SJCRH30 (cell line): ENCODE results near the gene BCAS4. TPM values are rescaled to one million over a fixed set of nuclear protein-coding genes. Genes with fewer than 3 reads are reported as not detected.

Source experiments
- DNase-seq, 2 experiments: peaks; one replicate each; pipeline ENCODE4 v3.0.0-alpha.2; 2015 to 2020
- H3K27ac ChIP-seq: fragments of 250-450 bp; sonication (Bioruptor Pico); 2 replicates; pipeline ENCODE4 v1.5.1; 2020; ENCODE audit warnings: mild to moderate bottlenecking, moderate library complexity
- H3K27me3 ChIP-seq: fragments of 250-450 bp; sonication (Bioruptor Pico); 2 replicates; pipeline ENCODE4 v1.5.1; 2020; ENCODE audit warnings: mild to moderate bottlenecking, moderate library complexity
- H3K36me3 ChIP-seq: fragments of 250-450 bp; sonication (Bioruptor Pico); 2 replicates; pipeline ENCODE4 v1.5.1; 2020; ENCODE audit warnings: mild to moderate bottlenecking, moderate library complexity
- H3K4me1 ChIP-seq: fragments of 250-450 bp; sonication (Bioruptor Pico); 2 replicates; pipeline ENCODE4 v1.5.1; 2020; ENCODE audit warnings: mild to moderate bottlenecking, moderate library complexity
- H3K4me3 ChIP-seq: fragments of 250-450 bp; sonication (Bioruptor Pico); 2 replicates; pipeline ENCODE4 v1.5.1; 2020; ENCODE audit warnings: mild to moderate bottlenecking, moderate library complexity
- H3K9me3 ChIP-seq: fragments of 250-450 bp; sonication (Bioruptor Pico); replicated peaks from 2 replicates; pipeline ENCODE4 v1.5.1; 2020; ENCODE audit warnings: mild to moderate bottlenecking, moderate library complexity
- total RNA-seq: library from RNA; depleted of rRNA; stranded (reverse); fragments of >200 nt; shearing (Covaris generic); gene quantifications from 2 replicates; pipeline ENCODE4 v1.2.3, GENCODE V29; 2014

The BCAS4 gene
- total RNA-seq, 1 experiment from 2014 or later: 5.8 TPM

- Histone ChIP-seq H3K9me3 (no peaks in the 10 kb centered on the region), H3K36me3 (peaks cover 87% of the 10 kb centered on the region), H3K4me1 (no peaks in the 10 kb centered on the region), H3K27me3 (no peaks in the 10 kb centered on the region), H3K4me3 (no peak overlapping the region), H3K27ac (no peak overlapping the region)
- DNase-seq: no peak
These were observed 100.4 kb downstream of the BCAS4 start for GRCh38 chr20:50895111-50895830.

GRCh38 chr20:50898475-50898874, 103.6 kb downstream of the BCAS4 start:
- H3K4me1 ChIP-seq: no peaks in the 10 kb centered on the region
- H3K27ac ChIP-seq: no peak overlapping the region
- no peak for DNase-seq
- H3K4me3 ChIP-seq: no peak overlapping the region
- H3K27me3 ChIP-seq: no peaks in the 10 kb centered on the region
- peaks cover 94% of the 10 kb centered on the region for H3K36me3 ChIP-seq
- H3K9me3 ChIP-seq: no peaks in the 10 kb centered on the region

- no peak for DNase-seq
- H3K4me1 ChIP-seq: no peaks in the 10 kb centered on the region
- H3K27ac ChIP-seq: no peak overlapping the region
- H3K4me3 ChIP-seq: no peak overlapping the region
- H3K27me3 ChIP-seq: no peaks in the 10 kb centered on the region
- H3K36me3 ChIP-seq: peaks cover 83% of the 10 kb centered on the region
- no peaks in the 10 kb centered on the region for H3K9me3 ChIP-seq
These were observed 105.4 kb downstream of the BCAS4 start for GRCh38 chr20:50900261-50900660.

- Histone ChIP-seq H3K27me3 (no peaks in the 10 kb centered on the region), H3K4me1 (no peaks in the 10 kb centered on the region), H3K4me3 (no peak overlapping the region), H3K9me3 (no peaks in the 10 kb centered on the region), H3K36me3 (peaks cover 74% of the 10 kb centered on the region), H3K27ac (no peak overlapping the region)
- no peak for DNase-seq
These were observed 106.4 kb downstream of the BCAS4 start for GRCh38 chr20:50901301-50901700.

- DNase-seq: no peak
- Histone ChIP-seq H3K4me1 (no peaks in the 10 kb centered on the region), H3K27me3 (no peaks in the 10 kb centered on the region), H3K4me3 (no peak overlapping the region), H3K36me3 (peaks cover 56% of the 10 kb centered on the region), H3K9me3 (no peaks in the 10 kb centered on the region), H3K27ac (no peak overlapping the region)
These were observed 108.6 kb downstream of the BCAS4 start for GRCh38 chr20:50903353-50904051.

- Histone ChIP-seq H3K4me3 (no peak overlapping the region), H3K36me3 (peaks cover 49% of the 10 kb centered on the region), H3K27me3 (no peaks in the 10 kb centered on the region), H3K27ac (no peak overlapping the region), H3K9me3 (no peaks in the 10 kb centered on the region), H3K4me1 (no peaks in the 10 kb centered on the region)
- no peak for DNase-seq
These were observed 109.3 kb downstream of the BCAS4 start for GRCh38 chr20:50904067-50904570.

GRCh38 chr20:50909413-50909812, 114.6 kb downstream of the BCAS4 start:
- Histone ChIP-seq H3K4me3 (no peak overlapping the region), H3K36me3 (peaks cover 38% of the 10 kb centered on the region), H3K27ac (no peak overlapping the region), H3K9me3 (no peaks in the 10 kb centered on the region), H3K27me3 (no peaks in the 10 kb centered on the region), H3K4me1 (no peaks in the 10 kb centered on the region)
- DNase-seq: no peak

- no peaks in the 10 kb centered on the region for H3K4me1 ChIP-seq
- no peak for DNase-seq
- H3K4me3 ChIP-seq: no peak overlapping the region
- no peak overlapping the region for H3K27ac ChIP-seq
- H3K36me3 ChIP-seq: peaks cover 45% of the 10 kb centered on the region
- no peaks in the 10 kb centered on the region for H3K9me3 ChIP-seq
- no peaks in the 10 kb centered on the region for H3K27me3 ChIP-seq
These were observed 116.2 kb downstream of the BCAS4 start for GRCh38 chr20:50911030-50911429.

GRCh38 chr20:50911716-50912115, 116.9 kb downstream of the BCAS4 start:
- DNase-seq: no peak
- Histone ChIP-seq H3K27ac (no peak overlapping the region), H3K9me3 (no peaks in the 10 kb centered on the region), H3K4me3 (no peak overlapping the region), H3K27me3 (no peaks in the 10 kb centered on the region), H3K4me1 (no peaks in the 10 kb centered on the region), H3K36me3 (peaks cover 51% of the 10 kb centered on the region)

- Histone ChIP-seq H3K4me1 (no peaks in the 10 kb centered on the region; the same call in 1 of the 2 replicates), H3K4me3 (no peak overlapping the region), H3K9me3 (no peaks in the 10 kb centered on the region), H3K27me3 (no peaks in the 10 kb centered on the region), H3K36me3 (peaks cover 66% of the 10 kb centered on the region), H3K27ac (no peak overlapping the region)
- no peak for DNase-seq
These were observed 119.0 kb downstream of the BCAS4 start for GRCh38 chr20:50913690-50914375.

- H3K4me1 ChIP-seq: peaks cover 7% of the 10 kb centered on the region
These were observed 120.6 kb downstream of the BCAS4 start for GRCh38 chr20:50915424-50915823.

GRCh38 chr20:50916257-50916656, 121.4 kb downstream of the BCAS4 start:
- H3K4me1 ChIP-seq: peaks cover 7% of the 10 kb centered on the region

More at GRCh38 chr20:50915424-50915823, 120.6 kb downstream of the BCAS4 start:
- Histone ChIP-seq H3K36me3 (peaks cover 72% of the 10 kb centered on the region), H3K27ac (no peak overlapping the region), H3K4me3 (no peak overlapping the region), H3K9me3 (no peaks in the 10 kb centered on the region), H3K27me3 (no peaks in the 10 kb centered on the region)
- DNase-seq: no peak

GRCh38 chr20:50916934-50917333, 122.1 kb downstream of the BCAS4 start:
- no peaks in the 10 kb centered on the region for H3K27me3 ChIP-seq
- peaks cover 64% of the 10 kb centered on the region for H3K36me3 ChIP-seq
- H3K4me3 ChIP-seq: no peak overlapping the region
- no peak overlapping the region for H3K27ac ChIP-seq
- H3K9me3 ChIP-seq: no peaks in the 10 kb centered on the region
- peaks cover 7% of the 10 kb centered on the region for H3K4me1 ChIP-seq
- DNase-seq: no peak

More at GRCh38 chr20:50916257-50916656, 121.4 kb downstream of the BCAS4 start:
- DNase-seq: no peak
- H3K4me3 ChIP-seq: no peak overlapping the region
- no peaks in the 10 kb centered on the region for H3K9me3 ChIP-seq
- no peak overlapping the region for H3K27ac ChIP-seq
- no peaks in the 10 kb centered on the region for H3K27me3 ChIP-seq
- peaks cover 70% of the 10 kb centered on the region for H3K36me3 ChIP-seq

- peaks cover 63% of the 10 kb centered on the region for H3K36me3 ChIP-seq
- DNase-seq: no peak
- no peak overlapping the region for H3K4me3 ChIP-seq
- H3K27ac ChIP-seq: no peak overlapping the region
- peaks cover 7% of the 10 kb centered on the region for H3K4me1 ChIP-seq
- no peaks in the 10 kb centered on the region for H3K9me3 ChIP-seq
- H3K27me3 ChIP-seq: no peaks in the 10 kb centered on the region
These were observed 123.5 kb downstream of the BCAS4 start for GRCh38 chr20:50918403-50918802.

- H3K9me3 ChIP-seq: no peaks in the 10 kb centered on the region
- H3K27ac ChIP-seq: no peak overlapping the region
- no peak overlapping the region for H3K4me3 ChIP-seq
- H3K36me3 ChIP-seq: peaks cover 62% of the 10 kb centered on the region
- H3K4me1 ChIP-seq: peaks cover 7% of the 10 kb centered on the region
- peak; percentile 58 to 66 for DNase-seq
- H3K27me3 ChIP-seq: no peaks in the 10 kb centered on the region
These were observed 124.7 kb downstream of the BCAS4 start for GRCh38 chr20:50919567-50919966.
